HG03060 (cell line): Measurements from ENCODE around the gene ADAMTSL1.

Source experiments
- ATAC-seq: cut with Tn5 transposase; IDR thresholded peaks from one replicate; pipeline ENCODE4 v1.9.1; 2021; ENCODE audit warnings: low read depth, moderate number of reproducible peaks; ENCODE audit not compliant: unreplicated experiment

Gene ADAMTSL1

GRCh38 chr9:18889550-18889949 lies 415.6 kb downstream of the ADAMTSL1 start:
- ATAC-seq: no peak

GRCh38 chr9:18890372-18890771 lies 416.4 kb downstream of the ADAMTSL1 start:
- ATAC-seq: peak; percentile 65

GRCh38 chr9:18891946-18892670 lies 418.2 kb downstream of the ADAMTSL1 start:
- no peak for ATAC-seq

- ATAC-seq: no peak
Measured at GRCh38 chr9:18893046-18893445, 419.1 kb downstream of the ADAMTSL1 start.

- no peak for ATAC-seq
Measured at GRCh38 chr9:18893491-18893890, 419.5 kb downstream of the ADAMTSL1 start.

- no peak for ATAC-seq
Measured at GRCh38 chr9:18896004-18896403, 422.1 kb downstream of the ADAMTSL1 start.

GRCh38 chr9:18896531-18897179 lies 422.7 kb downstream of the ADAMTSL1 start:
- ATAC-seq: no peak

- ATAC-seq: no peak
Measured at GRCh38 chr9:18903450-18903849, 429.5 kb downstream of the ADAMTSL1 start.

- ATAC-seq: no peak
Measured at GRCh38 chr9:18905028-18905882, 431.3 kb downstream of the ADAMTSL1 start.

GRCh38 chr9:18905883-18906629 lies 432.1 kb downstream of the ADAMTSL1 start:
- no peak for ATAC-seq

GRCh38 chr9:18906656-18907395 lies 432.9 kb downstream of the ADAMTSL1 start:
- ATAC-seq: peak; percentile 50

- ATAC-seq: no peak
Measured at GRCh38 chr9:18907927-18908625, 434.1 kb downstream of the ADAMTSL1 start.

- ATAC-seq: no peak
Measured at GRCh38 chr9:18909140-18910018, 435.4 kb downstream of the ADAMTSL1 start.

- no peak for ATAC-seq
Measured at GRCh38 chr9:18910435-18910834, 436.5 kb downstream of the ADAMTSL1 start.

- ATAC-seq: no peak
Measured at GRCh38 chr9:18910916-18911315, 437.0 kb downstream of the ADAMTSL1 start.

GRCh38 chr9:18911714-18912342 lies 437.9 kb downstream of the ADAMTSL1 start:
- no peak for ATAC-seq

GRCh38 chr9:18920141-18921084 lies 446.5 kb downstream of the ADAMTSL1 start:
- no peak for ATAC-seq
